GM19193 (cell line): ENCODE data around the gene MAP4K4.

Experiments used
- POLR2A ChIP-seq: IDR thresholded peaks from 4 replicates; pipeline ENCODE4 v1.6.1; 2011; ENCODE audit not compliant: insufficient read depth, insufficient read length; ENCODE audit errors: extremely low read depth

The MAP4K4 gene

GRCh38 chr2:101725515-101726192, 28.1 kb downstream of the MAP4K4 start:
- no peak for TF ChIP-seq POLR2A

GRCh38 chr2:101728865-101729264, 31.4 kb downstream of the MAP4K4 start:
- TF ChIP-seq POLR2A: no peak

GRCh38 chr2:101729521-101730190, 32.1 kb downstream of the MAP4K4 start:
- TF ChIP-seq POLR2A: no peak

GRCh38 chr2:101731221-101732054, 33.9 kb downstream of the MAP4K4 start:
- TF ChIP-seq POLR2A: no peak

- no peak for TF ChIP-seq POLR2A
Measured at GRCh38 chr2:101732199-101732598, 34.7 kb downstream of the MAP4K4 start.

GRCh38 chr2:101732773-101733256, 35.3 kb downstream of the MAP4K4 start:
- no peak for TF ChIP-seq POLR2A

GRCh38 chr2:101733257-101733993, 35.9 kb downstream of the MAP4K4 start:
- TF ChIP-seq POLR2A: no peak

GRCh38 chr2:101734505-101735165, 37.1 kb downstream of the MAP4K4 start:
- no peak for TF ChIP-seq POLR2A

- TF ChIP-seq POLR2A: no peak
Measured at GRCh38 chr2:101735166-101735533, 37.6 kb downstream of the MAP4K4 start.

GRCh38 chr2:101736233-101736632, 38.7 kb downstream of the MAP4K4 start:
- TF ChIP-seq POLR2A: no peak

- TF ChIP-seq POLR2A: no peak
Measured at GRCh38 chr2:101736861-101737291, 39.4 kb downstream of the MAP4K4 start.

- TF ChIP-seq POLR2A: no peak
Measured at GRCh38 chr2:101737478-101738255, 40.2 kb downstream of the MAP4K4 start.

- TF ChIP-seq POLR2A: no peak
Measured at GRCh38 chr2:101738649-101739048, 41.1 kb downstream of the MAP4K4 start.
